H1 (cell line): ENCODE data around the gene ENDOD1. TPM values are rescaled to one million over a fixed set of nuclear protein-coding genes. Genes with fewer than 3 reads are reported as not detected.

Experiments used
- ASH2L ChIP-seq: fragments of 200-600, 300-600 bp; sonication (generic); IDR thresholded peaks from one replicate; pipeline ENCODE4 v1.7.1; 2017; ENCODE audit warnings: low read length
- BCL11A ChIP-seq, 2 experiments: IDR thresholded peaks; one replicate each; pipeline ENCODE4 v1.6.1; 2011; ENCODE audit warnings: low read depth in 2 of 2, low read length in 2 of 2, mild to moderate bottlenecking in 2 of 2
- BRCA1 ChIP-seq: IDR thresholded peaks from 2 replicates; pipeline ENCODE4 v1.6.1; 2012; ENCODE audit warnings: low read depth, low read length, improper control_type of control experiment
- CBX5 ChIP-seq: fragments of 300-800, 300-1000 bp; sonication (generic); IDR thresholded peaks from 2 replicates; pipeline ENCODE4 v1.7.1; 2016; ENCODE audit warnings: antibody characterized with exemption, low read length, low read depth
- CEBPB ChIP-seq: IDR thresholded peaks from 2 replicates; pipeline ENCODE4 v1.6.1; 2012; ENCODE audit warnings: low read depth, low read length
- EP300 ChIP-seq, 2 experiments: IDR thresholded peaks; 1 replicate in 1 of 2; 2 replicates in 1 of 2; pipeline ENCODE4 v1.6.1; 2011 to 2012; ENCODE audit warnings: low read depth in 2 of 2, low read length in 2 of 2, mild to moderate bottlenecking in 2 of 2, borderline replicate concordance in 1 of 2, inconsistent platforms in 1 of 2, moderate library complexity in 1 of 2
- EZH2 ChIP-seq: fragments of 200-600 bp; sonication (generic); IDR thresholded peaks from 2 replicates; pipeline ENCODE4 v1.7.1; 2012; ENCODE audit warnings: low read depth, mild to moderate bottlenecking, moderate library complexity, low read length, inconsistent platforms; ENCODE audit not compliant: severe bottlenecking
- HDAC6 ChIP-seq: IDR thresholded peaks from one replicate; pipeline ENCODE4 v1.7.1; 2012; ENCODE audit warnings: low read depth, mild to moderate bottlenecking, inconsistent platforms, low read length, moderate library complexity
- JUN ChIP-seq: IDR thresholded peaks from 2 replicates; pipeline ENCODE4 v1.6.1; 2011; ENCODE audit warnings: low read depth, mild to moderate bottlenecking, improper control_type of control experiment, low read length
- JUND ChIP-seq: IDR thresholded peaks from 2 replicates; pipeline ENCODE4 v1.6.1; 2011; ENCODE audit warnings: mild to moderate bottlenecking, improper control_type of control experiment, low read length
- KDM5A ChIP-seq: fragments of 200-600 bp; IDR thresholded peaks from 2 replicates; pipeline ENCODE4 v1.7.1; 2012; ENCODE audit warnings: mild to moderate bottlenecking, low read length, inconsistent platforms, mixed read lengths
- POLR2A ChIP-seq, 2 experiments: IDR thresholded peaks; 1 replicate in 1 of 2; 2 replicates in 1 of 2; pipeline ENCODE4 v1.6.1; 2011; ENCODE audit warnings: low read depth in 2 of 2, low read length in 2 of 2, mild to moderate bottlenecking in 2 of 2; ENCODE audit errors: control extremely low read depth in 1 of 2
- SIX5 ChIP-seq: IDR thresholded peaks from 2 replicates; pipeline ENCODE4 v1.6.1; 2011; ENCODE audit warnings: mild to moderate bottlenecking, low read depth, low read length
- SP1 ChIP-seq: IDR thresholded peaks from 2 replicates; pipeline ENCODE4 v1.6.1; 2011; ENCODE audit warnings: low read depth, low read length
- SP2 ChIP-seq: IDR thresholded peaks from 2 replicates; pipeline ENCODE4 v1.6.1; 2012; ENCODE audit warnings: mild to moderate bottlenecking, low read length, inconsistent platforms
- TBP ChIP-seq: IDR thresholded peaks from 2 replicates; pipeline ENCODE4 v1.6.1; 2011; ENCODE audit warnings: low read depth, low read length, improper control_type of control experiment
- TCF12 ChIP-seq: IDR thresholded peaks from 2 replicates; pipeline ENCODE4 v1.6.1; 2011; ENCODE audit warnings: low read depth, mild to moderate bottlenecking, low read length
- polyA plus RNA-seq, 7 experiments: library from polyadenylated mRNA; depleted of rRNA in 3 of 7; stranded (reverse) in 5 of 7; unstranded in 2 of 7; fragments of >200 nt in 5 of 7; fragments of 200-250 nt in 2 of 7; gene quantifications; 1 replicate in 5 of 7; 2 replicates in 1 of 7; 4 replicates in 1 of 7; pipeline versions ENCODE4 v1.2.1 to v1.2.3, GENCODE V29; 2011 to 2013; ENCODE audit warnings: missing spikeins in 2 of 7, mixed read lengths in 2 of 7
- total RNA-seq: library from RNA; stranded (reverse); fragmentation: NEBNext Ultra II Directional; extraction: Animal tissue kit (Norgen Biotek cat#: 25700); gene quantifications from 2 replicates; pipeline ENCODE4 v1.2.1, GENCODE V29; 2021
- TF ChIP-seq, protein P1 (sequence below): IDR thresholded peaks from 2 replicates; pipeline ENCODE4 v1.6.1; 2012; ENCODE audit warnings: inconsistent platforms

The ENDOD1 gene
- total and polyA plus RNA-seq, 2 of the 8 experiments (the other 6 are each of a cell fraction or from before 2014, with no cell fraction given), result 1.2 to 2.5 TPM

DNA sequence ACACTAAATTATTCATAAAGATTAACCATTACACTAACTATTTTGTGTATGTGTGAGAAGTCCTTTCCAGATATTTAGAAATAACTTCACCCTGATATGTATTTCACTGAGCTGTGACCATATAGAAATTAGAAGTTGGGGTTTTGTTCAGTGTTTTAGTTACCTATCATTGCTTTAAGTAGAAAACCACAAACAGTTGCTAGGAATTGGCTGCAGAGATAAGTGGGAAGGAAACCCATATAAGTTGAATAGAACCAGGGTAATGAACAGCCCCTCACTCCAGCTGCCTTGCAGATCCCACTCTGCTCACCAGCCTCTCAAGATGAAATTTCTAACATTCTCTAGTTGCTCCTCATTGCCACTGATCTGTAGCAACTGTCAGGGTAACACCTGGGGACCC is 12.7 kb upstream of the ENDOD1 start (continued):
- TF ChIP-seq, protein P1, sequence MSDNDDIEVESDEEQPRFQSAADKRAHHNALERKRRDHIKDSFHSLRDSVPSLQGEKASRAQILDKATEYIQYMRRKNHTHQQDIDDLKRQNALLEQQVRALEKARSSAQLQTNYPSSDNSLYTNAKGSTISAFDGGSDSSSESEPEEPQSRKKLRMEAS, result no peak
- TF ChIP-seq SP1 (no peak), HDAC6 (no peak), TCF12 (no peak), BRCA1 (no peak), EZH2 (no peak), SP2 (no peak), JUND (no peak), KDM5A (no peak), EP300 (IDR thresholded peaks at IDR 0.05; ENCODE audit: borderline replicate concordance in 1 of 2, low read depth in 2 of 2, low read length in 2 of 2) (no peak), CEBPB (no peak), SIX5 (no peak), ASH2L (no peak), CBX5 (no peak), POLR2A (IDR thresholded peaks at IDR 0.05; ENCODE audit: control extremely low read depth in 1 of 2, low read depth in 2 of 2, low read length in 2 of 2) (no peak), JUN (no peak), TBP (no peak), BCL11A (IDR thresholded peaks at IDR 0.05; ENCODE audit: low read depth in 2 of 2, low read length in 2 of 2) (no peak)
